ENCODE data around the gene PLGLB1. TPM values are rescaled to one million over a fixed set of nuclear protein-coding genes. Genes with fewer than 3 reads are reported as not detected.
"Not testable (repeated sequence)": the region's sequence is repeated elsewhere in the genome, so short reads cannot be mapped to it uniquely, and the experiment has no call there.

PLGLB1 gene
- total RNA-seq, 2 experiments from 2014 or later: 7.9 to 14.0 TPM

GRCh38 chr2:87019053-87019452 is 2.6 kb downstream of the PLGLB1 start:
- H3K27ac Mint-ChIP-seq; H3K4me1 Mint-ChIP-seq; DNase-seq; POLR2A ChIA-PET; H3K9me3 Mint-ChIP-seq; ATAC-seq (ENCODE audit: low read depth); H3K27me3 Mint-ChIP-seq; H3K4me3 Mint-ChIP-seq; H3K36me3 Mint-ChIP-seq: not testable (repeated sequence)

- H3K9me3 Mint-ChIP-seq; DNase-seq; ATAC-seq (ENCODE audit: low read depth); H3K36me3 Mint-ChIP-seq; H3K27me3 Mint-ChIP-seq; POLR2A ChIA-PET; H3K4me3 Mint-ChIP-seq; H3K27ac Mint-ChIP-seq; H3K4me1 Mint-ChIP-seq: not testable (repeated sequence)
Observed at GRCh38 chr2:87014489-87015169, 7.0 kb downstream of the PLGLB1 start.

GRCh38 chr2:87004398-87004797 is 17.2 kb downstream of the PLGLB1 start:
- H3K27ac Mint-ChIP-seq; H3K27me3 Mint-ChIP-seq; H3K4me1 Mint-ChIP-seq; H3K36me3 Mint-ChIP-seq; H3K4me3 Mint-ChIP-seq; POLR2A ChIA-PET; H3K9me3 Mint-ChIP-seq; ATAC-seq (ENCODE audit: low read depth); DNase-seq: not testable (repeated sequence)

Other genes with a start within 250 kb of the PLGLB1 start
- gene CD8A, start 230.9 kb downstream of the PLGLB1 start, total RNA-seq: 100 to 1,000 TPM; 666 to 683 TPM
- gene CD8B, start 160.0 kb downstream of the PLGLB1 start, total RNA-seq: 100 to 1,000 TPM; 475 to 483 TPM
- gene RGPD1, start 79.7 kb downstream of the PLGLB1 start, total RNA-seq: 1 to 10 TPM; 8.5 to 8.6 TPM